DOHH2 (cell line): Measurements from ENCODE around the gene VIPAS39.

ENCODE experiments used
- H3F3A ChIP-seq: fragments of 200-600 bp; sonication (generic), shearing (Covaris generic); 2 replicates; pipeline ENCODE4 v1.6.0; 2016; ENCODE audit warnings: antibody characterized with exemption, mild to moderate bottlenecking; ENCODE audit not compliant: control insufficient read depth, insufficient read depth
- H3K27ac ChIP-seq: fragments of 200-600 bp; sonication (generic); 2 replicates; pipeline ENCODE4 v1.5.1; 2014; ENCODE audit warnings: low read depth, mild to moderate bottlenecking, low read length, moderate library complexity
- H3K27me3 ChIP-seq: fragments of 200-600 bp; sonication (generic); 2 replicates; pipeline ENCODE4 v1.6.1; 2014; ENCODE audit warnings: mild to moderate bottlenecking, low read length, mixed read lengths; ENCODE audit not compliant: control insufficient read depth
- H3K36me3 ChIP-seq: fragments of 200-600 bp; sonication (generic); 2 replicates; pipeline ENCODE4 v1.6.1; 2014; ENCODE audit warnings: mild to moderate bottlenecking, low read length, moderate library complexity, mixed read lengths; ENCODE audit not compliant: control insufficient read depth
- H3K4me1 ChIP-seq: fragments of 200-600 bp; sonication (generic); 2 replicates; pipeline ENCODE4 v1.6.1; 2014; ENCODE audit warnings: mild to moderate bottlenecking, low read length, mixed read lengths; ENCODE audit not compliant: control insufficient read depth
- H3K4me2 ChIP-seq: fragments of 200-600 bp; sonication (generic); 2 replicates; pipeline ENCODE4 v1.6.0; 2014; ENCODE audit warnings: mild to moderate bottlenecking, low read length, moderate library complexity
- H3K4me3 ChIP-seq: fragments of 200-600 bp; sonication (generic); 2 replicates; pipeline ENCODE4 v1.5.1; 2014; ENCODE audit warnings: mild to moderate bottlenecking, low read length, mixed read lengths
- H3K79me2 ChIP-seq: fragments of 200-600 bp; sonication (generic); 2 replicates; pipeline ENCODE4 v1.6.1; 2014; ENCODE audit warnings: mild to moderate bottlenecking, low read length, mixed read lengths; ENCODE audit not compliant: control insufficient read depth
- H3K9me2 ChIP-seq: fragments of 200-600 bp; sonication (generic); replicated peaks from 2 replicates; pipeline ENCODE4 v1.6.1; 2014; ENCODE audit warnings: mild to moderate bottlenecking, low read length, mixed read lengths; ENCODE audit not compliant: control insufficient read depth
- H3K9me3 ChIP-seq: fragments of 200-600 bp; sonication (generic); 2 replicates; pipeline ENCODE4 v1.6.1; 2014; ENCODE audit warnings: antibody characterized with exemption, low read length, mixed read lengths; ENCODE audit not compliant: control insufficient read depth, insufficient read depth
- H4K20me1 ChIP-seq: fragments of 200-600 bp; sonication (generic); 2 replicates; pipeline ENCODE4 v1.6.0; 2014; ENCODE audit warnings: low read depth, mild to moderate bottlenecking, antibody characterized with exemption, low read length, moderate library complexity; ENCODE audit not compliant: control insufficient read depth, insufficient read depth
- CTCF ChIP-seq: fragments of 200-600 bp; sonication (generic); IDR thresholded peaks from one replicate; pipeline ENCODE4 v1.5.1; 2014; ENCODE audit warnings: antibody characterized with exemption, mild to moderate bottlenecking, low read depth, low read length; ENCODE audit not compliant: poor library complexity, severe bottlenecking
- EZH2phosphoT487 ChIP-seq: fragments of 200-600 bp; sonication (generic); IDR thresholded peaks from 2 replicates; pipeline ENCODE4 v1.6.1; 2017; ENCODE audit warnings: borderline replicate concordance, mild to moderate bottlenecking, antibody characterized with exemption, low read length, moderate library complexity, mixed read lengths

Gene VIPAS39

DNA sequence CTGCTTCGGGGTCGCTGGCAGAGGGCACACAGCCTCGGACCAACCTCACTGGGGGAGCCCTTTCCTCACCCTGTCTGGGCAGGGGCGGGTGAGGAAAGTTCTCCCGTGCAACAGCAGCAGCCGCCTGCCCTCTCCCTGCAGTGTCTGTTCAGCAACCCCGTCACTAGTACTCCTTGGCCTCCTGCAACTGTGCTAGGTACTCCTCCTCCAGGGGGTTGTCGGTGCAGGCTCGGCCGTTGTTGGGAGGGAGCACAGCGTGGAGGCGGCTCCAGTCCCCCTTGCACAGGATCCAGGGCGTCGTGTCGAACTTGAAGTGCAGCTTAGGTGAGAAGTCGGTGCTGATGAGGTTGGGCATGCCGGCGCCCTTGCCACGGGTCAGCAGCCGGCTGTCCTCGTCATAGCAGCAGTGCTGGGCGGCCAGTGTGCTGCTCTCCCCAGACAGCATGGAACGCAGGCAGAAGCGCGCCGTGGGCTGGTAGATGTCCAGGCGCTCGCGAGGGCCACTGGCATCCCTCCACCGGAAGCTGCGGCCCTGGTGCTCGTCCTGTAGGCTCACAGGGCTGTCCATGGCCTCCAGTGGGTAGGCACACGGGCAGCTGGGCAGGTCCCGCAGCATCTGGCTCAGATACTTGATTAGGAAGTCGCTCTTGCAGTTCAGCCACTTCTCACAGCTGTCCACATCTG is 18.2 kb upstream of the VIPAS39 start:
- no peaks in the 10 kb centered on the region for H3K9me2 ChIP-seq
- no peak overlapping the region for H3K27ac ChIP-seq
- no peak overlapping the region for H3K4me3 ChIP-seq
- TF ChIP-seq CTCF (no peak), EZH2phosphoT487 (no peak)
- peaks cover 3% of the 10 kb centered on the region; the same call in 1 of the 2 replicates for H3K27me3 ChIP-seq
- no peaks in the 10 kb centered on the region for H3K9me3 ChIP-seq
- H4K20me1 ChIP-seq, result no peaks in the 10 kb centered on the region
- H3K4me1 ChIP-seq, result no peaks in the 10 kb centered on the region
- H3K4me2 ChIP-seq, result no peak overlapping the region
- peaks cover 4% of the 10 kb centered on the region; the same call in 1 of the 2 replicates for H3F3A ChIP-seq
- H3K36me3 ChIP-seq, result no peaks in the 10 kb centered on the region
- H3K79me2 ChIP-seq, result no peaks in the 10 kb centered on the region

DNA sequence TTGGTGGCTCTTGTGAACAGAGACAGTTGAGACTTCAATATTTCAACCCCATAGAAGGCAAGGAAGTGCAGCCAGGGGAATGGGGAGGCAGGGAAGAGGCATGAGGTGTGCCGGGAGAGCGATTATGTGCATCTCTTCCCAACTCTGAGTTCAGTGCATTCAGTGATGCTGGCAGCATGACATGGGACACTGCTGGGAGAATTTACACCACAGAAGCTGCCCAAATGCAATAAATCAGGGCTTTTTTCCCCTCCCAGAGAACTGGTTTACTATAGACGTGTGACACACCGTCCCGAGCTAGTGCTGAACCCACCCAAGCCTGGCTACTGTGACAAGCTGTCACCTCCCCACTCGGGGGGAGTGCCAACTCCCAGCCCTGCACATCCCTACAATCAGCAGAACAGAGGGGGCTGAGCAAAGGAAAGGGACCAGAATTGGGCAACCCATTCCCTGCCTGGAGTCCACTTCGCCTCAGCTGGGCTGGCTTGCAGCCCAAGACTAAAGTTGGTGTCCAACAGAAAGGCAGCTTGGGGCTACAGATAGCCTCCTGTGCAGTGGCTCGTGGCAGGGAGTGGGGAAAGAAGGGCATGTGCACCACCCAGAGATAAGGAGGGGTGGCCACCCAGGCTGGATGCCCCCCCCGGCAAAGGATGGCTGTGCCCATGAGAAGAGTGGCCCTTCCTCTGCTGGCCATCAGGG is 17.2 kb upstream of the VIPAS39 start:
- Histone ChIP-seq H4K20me1 (no peaks in the 10 kb centered on the region), H3K9me3 (no peaks in the 10 kb centered on the region), H3K4me3 (no peak overlapping the region), H3K27me3 (peaks cover 3% of the 10 kb centered on the region; the same call in 1 of the 2 replicates), H3K4me1 (no peaks in the 10 kb centered on the region), H3K36me3 (peaks cover 2% of the 10 kb centered on the region), H3F3A (peaks cover 12% of the 10 kb centered on the region), H3K9me2 (no peaks in the 10 kb centered on the region), H3K4me2 (no peak overlapping the region), H3K79me2 (no peaks in the 10 kb centered on the region), H3K27ac (no peak overlapping the region)
- TF ChIP-seq CTCF, result no peak
- no peak for TF ChIP-seq EZH2phosphoT487

DNA sequence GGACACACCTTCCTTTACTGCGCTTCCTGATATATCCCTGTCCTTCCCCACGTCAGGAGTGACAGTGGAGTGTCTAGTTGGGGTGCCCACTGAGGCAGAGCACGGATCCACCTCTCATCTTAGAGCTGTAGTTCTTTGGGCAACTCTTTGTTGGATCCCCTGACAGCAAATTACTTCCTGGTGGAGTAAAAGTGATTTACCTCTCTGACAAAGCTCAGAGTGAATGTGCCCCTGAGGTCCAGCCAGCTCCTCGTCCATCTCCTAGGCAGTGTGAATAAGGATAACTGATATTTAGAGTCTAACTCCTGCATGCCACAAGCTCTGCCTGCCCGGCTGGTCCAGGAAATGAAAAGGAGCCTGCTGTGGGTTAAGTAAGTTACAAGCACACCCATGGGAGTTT is 16.5 kb upstream of the VIPAS39 start:
- Histone ChIP-seq H3K4me2 (no peak overlapping the region), H3K9me3 (no peaks in the 10 kb centered on the region), H3K4me3 (no peak overlapping the region), H3K9me2 (no peaks in the 10 kb centered on the region), H3F3A (peaks cover 17% of the 10 kb centered on the region), H3K36me3 (peaks cover 9% of the 10 kb centered on the region), H3K4me1 (no peaks in the 10 kb centered on the region), H4K20me1 (no peaks in the 10 kb centered on the region), H3K79me2 (no peaks in the 10 kb centered on the region), H3K27ac (no peak overlapping the region), H3K27me3 (peaks cover 3% of the 10 kb centered on the region; the same call in 1 of the 2 replicates)
- TF ChIP-seq CTCF, result no peak
- no peak for TF ChIP-seq EZH2phosphoT487
